ENCODE results near the gene IL13RA1.
"Not testable (repeated sequence)": the region's sequence is repeated elsewhere in the genome, so short reads cannot be mapped to it uniquely, and the experiment has no call there.

IL13RA1 gene

DNA sequence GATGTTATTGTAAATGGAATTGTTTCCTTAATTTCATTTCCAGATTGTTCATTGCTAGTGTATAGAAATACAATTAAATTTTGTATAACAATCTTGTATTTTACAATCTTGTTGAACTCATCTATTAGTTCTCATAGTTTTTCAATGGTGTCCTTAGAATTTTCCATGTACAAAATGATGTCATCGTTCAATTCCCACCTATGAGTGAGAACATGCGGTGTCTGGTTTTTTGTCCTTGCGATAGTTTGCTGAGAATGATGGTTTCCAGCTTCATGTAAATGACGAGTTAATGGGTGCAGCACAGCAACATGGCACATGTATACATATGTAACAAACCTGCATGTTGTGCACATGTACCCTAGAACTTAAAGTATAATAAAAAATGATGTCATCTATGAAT, 89.9 kb downstream of the IL13RA1 start:
- ChIA-PET POLR2A (interaction anchor here (0.8 kb wide), 1 partner anchor 195 kb away, joined by 5 read pairs; no protein-coding TSS in a partner anchor), CTCF (interaction anchor here (0.6 to 1.2 kb wide), 3 partner anchors 20 to 742 kb away, joined by 3 to 4 read pairs (median 3); no protein-coding TSS in a partner anchor)
- H3K4me1 ChIP-seq (ENCODE audit: control insufficient read depth, insufficient read depth, low read length); H3K4me3 ChIP-seq (ENCODE audit: low read depth, low read length); H3K9me3 ChIP-seq (ENCODE audit: control insufficient read depth, insufficient read depth, low read depth, low read length); H3K27ac ChIP-seq (ENCODE audit: extremely low read depth, low read depth, low read length); H3K36me3 ChIP-seq (ENCODE audit: control insufficient read depth in 2 of 2, insufficient read depth in 1 of 2, low read length in 2 of 2): not testable (repeated sequence)
- TF ChIP-seq, protein P1, sequence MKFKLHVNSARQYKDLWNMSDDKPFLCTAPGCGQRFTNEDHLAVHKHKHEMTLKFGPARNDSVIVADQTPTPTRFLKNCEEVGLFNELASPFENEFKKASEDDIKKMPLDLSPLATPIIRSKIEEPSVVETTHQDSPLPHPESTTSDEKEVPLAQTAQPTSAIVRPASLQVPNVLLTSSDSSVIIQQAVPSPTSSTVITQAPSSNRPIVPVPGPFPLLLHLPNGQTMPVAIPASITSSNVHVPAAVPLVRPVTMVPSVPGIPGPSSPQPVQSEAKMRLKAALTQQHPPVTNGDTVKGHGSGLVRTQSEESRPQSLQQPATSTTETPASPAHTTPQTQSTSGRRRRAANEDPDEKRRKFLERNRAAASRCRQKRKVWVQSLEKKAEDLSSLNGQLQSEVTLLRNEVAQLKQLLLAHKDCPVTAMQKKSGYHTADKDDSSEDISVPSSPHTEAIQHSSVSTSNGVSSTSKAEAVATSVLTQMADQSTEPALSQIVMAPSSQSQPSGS (tag by site-specific recombination; IDR thresholded peaks at IDR 0.05; ENCODE audit: low read depth) = peak; percentile 92
- TF ChIP-seq, protein P2, sequence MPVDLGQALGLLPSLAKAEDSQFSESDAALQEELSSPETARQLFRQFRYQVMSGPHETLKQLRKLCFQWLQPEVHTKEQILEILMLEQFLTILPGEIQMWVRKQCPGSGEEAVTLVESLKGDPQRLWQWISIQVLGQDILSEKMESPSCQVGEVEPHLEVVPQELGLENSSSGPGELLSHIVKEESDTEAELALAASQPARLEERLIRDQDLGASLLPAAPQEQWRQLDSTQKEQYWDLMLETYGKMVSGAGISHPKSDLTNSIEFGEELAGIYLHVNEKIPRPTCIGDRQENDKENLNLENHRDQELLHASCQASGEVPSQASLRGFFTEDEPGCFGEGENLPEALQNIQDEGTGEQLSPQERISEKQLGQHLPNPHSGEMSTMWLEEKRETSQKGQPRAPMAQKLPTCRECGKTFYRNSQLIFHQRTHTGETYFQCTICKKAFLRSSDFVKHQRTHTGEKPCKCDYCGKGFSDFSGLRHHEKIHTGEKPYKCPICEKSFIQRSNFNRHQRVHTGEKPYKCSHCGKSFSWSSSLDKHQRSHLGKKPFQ (tag by site-specific recombination; IDR thresholded peaks at IDR 0.05) = peak; percentile 79; the same call in 1 of the 2 replicates
- TF ChIP-seq ZNF629 (tag by site-specific recombination; IDR thresholded peaks at IDR 0.05) = 0 out of 2 replicates have a peak, but pooled peaks have one; percentile 20

DNA sequence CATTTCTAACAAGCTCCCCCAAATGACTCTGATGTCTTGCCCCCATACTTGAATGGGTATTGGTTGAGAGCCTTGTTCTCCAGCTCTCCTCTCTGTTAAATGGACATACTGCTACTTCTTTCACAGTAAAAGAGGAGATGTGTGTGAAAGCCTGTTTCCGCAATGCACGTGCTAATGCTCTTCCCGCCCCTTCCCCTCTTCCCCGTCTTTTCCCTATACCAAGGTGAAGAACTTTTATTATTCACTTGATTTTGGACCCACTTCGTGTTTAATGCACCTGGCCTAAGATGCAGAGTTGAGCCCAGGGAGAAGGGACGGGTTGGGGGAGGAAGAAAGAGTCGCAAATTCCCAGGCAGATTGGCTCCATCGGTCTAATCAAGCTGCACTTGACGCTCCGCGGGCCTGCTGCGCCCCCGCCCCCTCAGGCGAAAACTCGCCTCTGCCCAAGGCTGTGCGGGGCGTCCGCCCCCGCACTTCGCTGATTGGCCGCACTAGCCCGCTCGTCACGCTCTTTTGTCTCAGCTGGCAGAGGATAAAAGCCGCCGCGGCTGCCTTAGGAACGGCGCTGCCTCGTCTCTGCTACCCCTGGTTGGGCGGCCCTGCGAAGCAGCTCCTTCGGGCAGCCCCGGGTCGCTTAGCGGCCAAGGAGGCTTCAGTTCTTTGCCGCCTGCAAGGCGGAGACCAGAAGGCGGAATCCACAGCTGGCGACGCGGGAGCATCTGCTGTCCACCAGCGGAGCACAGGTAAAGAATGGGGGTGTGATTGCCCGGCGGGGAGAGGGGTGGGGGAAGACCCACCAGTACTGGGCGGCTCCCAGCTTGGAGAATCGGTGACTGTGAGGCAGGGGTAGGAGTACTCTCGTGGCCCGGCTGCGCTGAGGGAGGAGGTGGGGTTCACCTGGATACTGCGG, 96.1 kb downstream of the IL13RA1 start, which contains the start of gene ZCCHC12:
TSS of gene ZCCHC12 (plus strand) at position 562 of the 910 bp plus-strand sequence. CDS start 1,421 bp downstream, outside the sequence.
- peak within 1 kb of the TSS; percentile 39 for H3K4me3 ChIP-seq (ENCODE audit: low read depth, low read length)
- H3K4me1 ChIP-seq (ENCODE audit: control insufficient read depth, insufficient read depth, low read length) = no peaks in the 10 kb centered on the region
- POLR2A ChIA-PET = interaction anchor here (0.8 to 1.3 kb wide), 3 partner anchors 15 to 328 kb away, joined by 4 read pairs; partner anchors contain the start of gene DOCK11
- H3K36me3 ChIP-seq (ENCODE audit: control insufficient read depth in 2 of 2, insufficient read depth in 1 of 2, low read length in 2 of 2) = no peaks in the 10 kb centered on the region
- no peak within 1 kb of the TSS for H3K27ac ChIP-seq (ENCODE audit: extremely low read depth, low read depth, low read length)
- CTCF ChIA-PET = interaction anchor here (0.7 to 5.0 kb wide), 8 partner anchors 10 to 352 kb away, joined by 3 to 27 read pairs (median 4); no protein-coding TSS in a partner anchor
- no peaks in the 10 kb centered on the region for H3K9me3 ChIP-seq (ENCODE audit: control insufficient read depth, insufficient read depth, low read depth, low read length)
- no peak for TF ChIP-seq ZNF138 (tag by site-specific recombination; IDR thresholded peaks at IDR 0.05; ENCODE audit: borderline replicate concordance)
- no peak for TF ChIP-seq ZNF121 (tag by site-specific recombination; IDR thresholded peaks at IDR 0.05)
- TF ChIP-seq ZNF777 (tag by site-specific recombination; IDR thresholded peaks at IDR 0.05; ENCODE audit: borderline replicate concordance) = no peak
- no peak for TF ChIP-seq ZNF530 (tag by site-specific recombination; IDR thresholded peaks at IDR 0.05; ENCODE audit: low read depth)
- no peak for TF ChIP-seq ZNF585B (tag by site-specific recombination; IDR thresholded peaks at IDR 0.05)
- TF ChIP-seq EGR2 (tag by site-specific recombination; IDR thresholded peaks at IDR 0.05; ENCODE audit: low read depth) = peak; percentile 82
- no peak for TF ChIP-seq ZNF658 (tag by site-specific recombination; IDR thresholded peaks at IDR 0.05)
- TF ChIP-seq ZBTB17 (tag by site-specific recombination; IDR thresholded peaks at IDR 0.05) = peak; percentile 41
- TF ChIP-seq ZNF654 (tag by site-specific recombination; IDR thresholded peaks at IDR 0.05; ENCODE audit: low read depth) = no peak
- TF ChIP-seq BCL11B (tag by site-specific recombination; IDR thresholded peaks at IDR 0.05; ENCODE audit: low read depth) = no peak
- TF ChIP-seq BCL11A (tag by site-specific recombination; IDR thresholded peaks at IDR 0.05; ENCODE audit: low read depth) = no peak
- no peak for TF ChIP-seq SALL2 (tag by site-specific recombination; IDR thresholded peaks at IDR 0.05; ENCODE audit: borderline replicate concordance)
- peak; percentile 18; the same call in 1 of the 2 replicates for TF ChIP-seq KLF8 (tag by site-specific recombination; IDR thresholded peaks at IDR 0.05)
- TF ChIP-seq, protein P3, sequence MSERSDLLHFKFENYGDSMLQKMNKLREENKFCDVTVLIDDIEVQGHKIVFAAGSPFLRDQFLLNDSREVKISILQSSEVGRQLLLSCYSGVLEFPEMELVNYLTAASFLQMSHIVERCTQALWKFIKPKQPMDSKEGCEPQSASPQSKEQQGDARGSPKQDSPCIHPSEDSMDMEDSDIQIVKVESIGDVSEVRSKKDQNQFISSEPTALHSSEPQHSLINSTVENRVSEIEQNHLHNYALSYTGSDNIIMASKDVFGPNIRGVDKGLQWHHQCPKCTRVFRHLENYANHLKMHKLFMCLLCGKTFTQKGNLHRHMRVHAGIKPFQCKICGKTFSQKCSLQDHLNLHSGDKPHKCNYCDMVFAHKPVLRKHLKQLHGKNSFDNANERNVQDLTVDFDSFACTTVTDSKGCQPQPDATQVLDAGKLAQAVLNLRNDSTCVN (tag by site-specific recombination; optimal IDR thresholded peaks at IDR 0.05) = peak; percentile 7
- TF ChIP-seq GLIS2 (tag by site-specific recombination; IDR thresholded peaks at IDR 0.05) = peak; percentile 67
- TF ChIP-seq, protein P4, sequence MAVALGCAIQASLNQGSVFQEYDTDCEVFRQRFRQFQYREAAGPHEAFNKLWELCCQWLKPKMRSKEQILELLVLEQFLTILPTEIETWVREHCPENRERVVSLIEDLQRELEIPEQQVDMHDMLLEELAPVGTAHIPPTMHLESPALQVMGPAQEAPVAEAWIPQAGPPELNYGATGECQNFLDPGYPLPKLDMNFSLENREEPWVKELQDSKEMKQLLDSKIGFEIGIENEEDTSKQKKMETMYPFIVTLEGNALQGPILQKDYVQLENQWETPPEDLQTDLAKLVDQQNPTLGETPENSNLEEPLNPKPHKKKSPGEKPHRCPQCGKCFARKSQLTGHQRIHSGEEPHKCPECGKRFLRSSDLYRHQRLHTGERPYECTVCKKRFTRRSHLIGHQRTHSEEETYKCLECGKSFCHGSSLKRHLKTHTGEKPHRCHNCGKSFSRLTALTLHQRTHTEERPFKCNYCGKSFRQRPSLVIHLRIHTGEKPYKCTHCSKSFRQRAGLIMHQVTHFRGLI (tag by site-specific recombination; IDR thresholded peaks at IDR 0.05) = peak; percentile 96
- TF ChIP-seq CTCF (tag by site-specific recombination; IDR thresholded peaks at IDR 0.05) = peak; percentile 43; the same call in 1 of the 2 replicates
- peak; percentile 22; the same call in 1 of the 2 replicates for TF ChIP-seq SP7 (tag by site-specific recombination; IDR thresholded peaks at IDR 0.05)
- TF ChIP-seq ZNF266 (tag by site-specific recombination; IDR thresholded peaks at IDR 0.05; ENCODE audit: low read depth) = no peak
- TF ChIP-seq ZIC2 (tag by site-specific recombination; IDR thresholded peaks at IDR 0.05) = peak; percentile 83
- TF ChIP-seq SP2 (tag by site-specific recombination; IDR thresholded peaks at IDR 0.05) = peak; percentile 82
- no peak for TF ChIP-seq ZFP41 (tag by site-specific recombination; IDR thresholded peaks at IDR 0.05; ENCODE audit: borderline replicate concordance)

All from HEK293 (cell line).